IMR-90 (cell line): Measurements from ENCODE around the gene ZBTB24. TPM values are rescaled to one million over a fixed set of nuclear protein-coding genes. Genes with fewer than 3 reads are reported as not detected.
A peak's percentile ranks its signal among the peaks of the same experiment; 100 is the strongest.

Experiments used
- ATAC-seq: fragments of 200-7000 bp; cut with Tn5 transposase; 2 replicates; pipeline ENCODE4 v1.9.1; 2020; ENCODE audit warnings: low read depth, mild to moderate bottlenecking, moderate library complexity
- BruUV-seq: library from RNA; stranded (reverse); fragments of 400-500 nt; replicated peaks from 2 replicates; lab custom pipeline; 2021; lab: Mats Ljungman, UMichigan
- CTCF ChIA-PET: fragments of 300-600 bp; formaldehyde crosslinking; extraction: SDS; loops from one replicate; lab custom pipeline; 2021; ENCODE audit warnings: antibody characterized with exemption; lab: Yijun Ruan, JAX
- POLR2A ChIA-PET: fragments of 300-600 bp; sonication (Branson Sonifier 250); formaldehyde crosslinking; loops from one replicate; lab custom pipeline; 2022; ENCODE audit warnings: antibody characterized with exemption; ENCODE audit not compliant: unreplicated experiment; lab: Charles Lee
- DNase-seq: peaks from one replicate; pipeline ENCODE4 v3.0.0; 2013
- H2AFZ ChIP-seq: replicated peaks from 2 replicates; pipeline ENCODE3; 2013; ENCODE audit warnings: low read length, mild to moderate bottlenecking; ENCODE audit not compliant: poor library complexity
- H2AK5ac ChIP-seq: 2 replicates; pipeline ENCODE4 v1.6.1; 2013; ENCODE audit warnings: low read depth, low read length, inconsistent platforms
- H2AK9ac ChIP-seq: replicated peaks from 2 replicates; pipeline ENCODE3; 2013; ENCODE audit warnings: mild to moderate bottlenecking, low read depth, low read length, moderate library complexity; ENCODE audit not compliant: poor library complexity
- H2BK120ac ChIP-seq: 2 replicates; pipeline ENCODE4 v1.6.1; 2013; ENCODE audit warnings: low read depth, low read length, inconsistent platforms
- H2BK15ac ChIP-seq: 3 replicates; pipeline ENCODE4 v1.6.1; 2013; ENCODE audit warnings: low read depth, low read length, inconsistent platforms
- H2BK20ac ChIP-seq: 2 replicates; pipeline ENCODE4 v1.6.1; 2013; ENCODE audit warnings: low read depth, mild to moderate bottlenecking, inconsistent platforms, low read length, moderate library complexity
- H2BK5ac ChIP-seq: 2 replicates; pipeline ENCODE4 v1.6.1; 2013; ENCODE audit warnings: mild to moderate bottlenecking, low read depth, low read length, inconsistent platforms; ENCODE audit not compliant: poor library complexity, severe bottlenecking
- H3K14ac ChIP-seq: replicated peaks from 2 replicates; pipeline ENCODE4 v1.6.1; 2013; ENCODE audit warnings: low read depth, low read length, inconsistent platforms
- H3K18ac ChIP-seq: 2 replicates; pipeline ENCODE4 v1.6.1; 2013; ENCODE audit warnings: low read depth, low read length, control low read depth
- H3K23ac ChIP-seq: 2 replicates; pipeline ENCODE4 v1.6.1; 2013; ENCODE audit warnings: low read depth, low read length, inconsistent platforms
- H3K27ac ChIP-seq: 2 replicates; pipeline ENCODE4 v1.5.1; 2013; ENCODE audit warnings: mild to moderate bottlenecking, control low read depth, low read length; ENCODE audit not compliant: insufficient read depth
- H3K27me3 ChIP-seq: 2 replicates; pipeline ENCODE4 v1.6.1; 2013; ENCODE audit warnings: low read length; ENCODE audit not compliant: control insufficient read depth, insufficient read depth
- H3K36me3 ChIP-seq: 2 replicates; pipeline ENCODE4 v1.6.1; 2013; ENCODE audit warnings: low read length, mixed read lengths; ENCODE audit not compliant: control insufficient read depth, insufficient read depth
- H3K4ac ChIP-seq: 2 replicates; pipeline ENCODE4 v1.6.1; 2013; ENCODE audit warnings: low read depth, low read length, inconsistent platforms
- H3K4me1 ChIP-seq: 2 replicates; pipeline ENCODE4 v1.6.1; 2013; ENCODE audit warnings: low read length, mixed read lengths; ENCODE audit not compliant: control insufficient read depth, insufficient read depth
- H3K4me2 ChIP-seq: 2 replicates; pipeline ENCODE4 v1.6.1; 2013; ENCODE audit warnings: low read depth, mild to moderate bottlenecking, control low read depth, low read length, moderate library complexity
- H3K4me3 ChIP-seq: 2 replicates; pipeline ENCODE4 v1.5.1; 2013; ENCODE audit warnings: low read depth, mild to moderate bottlenecking, control low read depth, low read length, moderate library complexity; ENCODE audit not compliant: insufficient read depth
- H3K56ac ChIP-seq: 2 replicates; pipeline ENCODE4 v1.6.1; 2013; ENCODE audit warnings: low read length, inconsistent platforms; ENCODE audit not compliant: insufficient read depth; ENCODE audit errors: extremely low read depth
- H3K79me1 ChIP-seq, 2 experiments: 2 replicates each; pipeline ENCODE4 v1.6.1; 2013; ENCODE audit warnings: low read length in 2 of 2, inconsistent platforms in 1 of 2, low read depth in 1 of 2
- H3K9ac ChIP-seq: 2 replicates; pipeline ENCODE4 v1.6.1; 2013; ENCODE audit warnings: low read depth, low read length, control low read depth
- H3K9me1 ChIP-seq: 2 replicates; pipeline ENCODE4 v1.6.1; 2013; ENCODE audit warnings: low read length, inconsistent platforms; ENCODE audit not compliant: insufficient read depth
- H3K9me3 ChIP-seq: 2 replicates; pipeline ENCODE4 v1.6.1; 2013; ENCODE audit warnings: low read length; ENCODE audit not compliant: control insufficient read depth, insufficient read depth
- H4K20me1 ChIP-seq: 2 replicates; pipeline ENCODE4 v1.6.1; 2013; ENCODE audit warnings: low read length, inconsistent platforms; ENCODE audit not compliant: insufficient read depth
- H4K5ac ChIP-seq: 2 replicates; pipeline ENCODE4 v1.6.1; 2013; ENCODE audit warnings: mild to moderate bottlenecking, low read depth, low read length, control low read depth
- H4K8ac ChIP-seq, 2 experiments: 2 replicates each; pipeline ENCODE4 v1.6.1; 2013; ENCODE audit warnings: low read depth in 2 of 2, low read length in 2 of 2, control low read depth in 1 of 2, inconsistent platforms in 1 of 2
- H4K91ac ChIP-seq: 2 replicates; pipeline ENCODE4 v1.6.1; 2013; ENCODE audit warnings: low read depth, low read length, inconsistent platforms; ENCODE audit not compliant: insufficient read depth
- CHD1 ChIP-seq: IDR thresholded peaks from 2 replicates; pipeline ENCODE4 v1.6.1; 2012; ENCODE audit warnings: low read depth, low read length, improper control_type of control experiment
- MXI1 ChIP-seq: IDR thresholded peaks from 2 replicates; pipeline ENCODE4 v1.6.1; 2012; ENCODE audit warnings: low read depth, mild to moderate bottlenecking, low read length, moderate library complexity, borderline replicate concordance
- NFE2L2 ChIP-seq: fragments of 150-350 bp; IDR thresholded peaks from 2 replicates; pipeline ENCODE4 v1.6.1; 2016; ENCODE audit warnings: low read depth, mild to moderate bottlenecking, low read length
- WGBS, 2 experiments: methylation state at CpG; one replicate each; pipeline versions ENCODE4 v1.1.5 to v1.1.7; 2013; ENCODE audit warnings: missing lambda C conversion rate in 2 of 2; ENCODE audit not compliant: insufficient read length in 1 of 2; ENCODE audit errors: extremely low coverage in 2 of 2; 5-methylcytosine and 5-hydroxymethylcytosine counted together
- dilution Hi-C: fragments of 300-500 bp; cut with HindIII; formaldehyde crosslinking; loops from one replicate; pipeline ENCODE4 v1.14.3; 2018; ENCODE audit warnings: low sequenced_read_pairs; ENCODE audit not compliant: unreplicated experiment
- in situ Hi-C: fragments of 300-500 bp; cut with MboI; formaldehyde crosslinking; loops from 3 replicates; pipeline ENCODE4 v1.14.3; 2019; ENCODE audit warnings: low sequenced_read_pairs, inconsistent platforms, mixed read lengths
- intact Hi-C: fragments of 100-400 bp; cut with micrococcal nuclease; formaldehyde crosslinking; loops from 2 replicates; pipeline ENCODE4 v1.10.0; 2022
- polyA plus RNA-seq, 3 experiments: library from polyadenylated mRNA; depleted of rRNA; stranded (reverse); fragments of >200 nt; gene quantifications; 2 replicates each; pipeline ENCODE4 v1.2.3, GENCODE V29; 2012; ENCODE audit warnings: low replicate concordance in 1 of 3
- total RNA-seq: library from RNA; depleted of rRNA; stranded (reverse); fragments of >200 nt; gene quantifications from 2 replicates; pipeline ENCODE4 v1.2.3, GENCODE V29; 2012
- TF ChIP-seq, protein P1 (sequence below): conservative IDR thresholded peaks from 2 replicates; pipeline ENCODE4 v1.5.1; 2012; ENCODE audit warnings: mild to moderate bottlenecking, low read depth, low read length, improper control_type of control experiment

ZBTB24 gene
- total and polyA plus RNA-seq, 2 of the 4 experiments (the other 2 are of a cell fraction) = 2.3 to 7.9 TPM

DNA sequence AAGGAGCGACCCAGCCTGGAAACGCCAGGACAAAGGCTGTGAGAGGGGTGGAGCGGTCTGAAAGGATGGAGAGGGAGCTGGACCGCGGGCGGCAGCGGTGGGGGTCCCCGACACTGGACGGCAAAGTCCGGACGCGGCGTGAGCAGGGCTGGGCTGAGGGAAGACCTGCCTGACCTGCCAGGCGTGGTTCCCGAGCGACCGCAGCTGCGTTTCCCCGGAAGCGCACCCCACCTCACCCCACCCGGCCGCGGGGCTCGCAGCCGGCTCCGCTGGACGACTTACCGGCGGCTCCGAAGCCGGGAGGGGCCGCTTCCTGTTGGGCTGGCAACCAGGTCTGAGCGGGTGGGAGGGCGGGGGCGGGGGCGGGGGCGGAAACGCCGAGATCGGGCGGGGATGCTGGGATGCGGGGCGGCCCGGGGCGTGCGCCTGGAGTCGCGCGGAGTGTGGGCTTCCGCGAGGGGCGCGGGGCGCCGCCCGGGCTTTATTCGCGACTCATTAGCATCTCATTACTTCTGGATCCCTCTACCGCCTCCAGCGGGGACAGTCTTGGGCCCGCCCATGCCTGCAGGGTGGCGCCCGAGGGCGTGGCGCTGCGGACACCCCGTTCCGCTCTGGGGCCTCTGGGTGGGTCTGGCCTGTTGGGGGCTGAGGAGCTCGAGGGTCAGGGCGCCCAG, 27.4 kb downstream of the ZBTB24 start, which contains the start of gene MICAL1:
Gene MICAL1, minus strand, starts transcription at position 336 of the 674 bp plus-strand sequence. CDS start 1,576 bp downstream, outside the sequence.
- TF ChIP-seq, protein P1, sequence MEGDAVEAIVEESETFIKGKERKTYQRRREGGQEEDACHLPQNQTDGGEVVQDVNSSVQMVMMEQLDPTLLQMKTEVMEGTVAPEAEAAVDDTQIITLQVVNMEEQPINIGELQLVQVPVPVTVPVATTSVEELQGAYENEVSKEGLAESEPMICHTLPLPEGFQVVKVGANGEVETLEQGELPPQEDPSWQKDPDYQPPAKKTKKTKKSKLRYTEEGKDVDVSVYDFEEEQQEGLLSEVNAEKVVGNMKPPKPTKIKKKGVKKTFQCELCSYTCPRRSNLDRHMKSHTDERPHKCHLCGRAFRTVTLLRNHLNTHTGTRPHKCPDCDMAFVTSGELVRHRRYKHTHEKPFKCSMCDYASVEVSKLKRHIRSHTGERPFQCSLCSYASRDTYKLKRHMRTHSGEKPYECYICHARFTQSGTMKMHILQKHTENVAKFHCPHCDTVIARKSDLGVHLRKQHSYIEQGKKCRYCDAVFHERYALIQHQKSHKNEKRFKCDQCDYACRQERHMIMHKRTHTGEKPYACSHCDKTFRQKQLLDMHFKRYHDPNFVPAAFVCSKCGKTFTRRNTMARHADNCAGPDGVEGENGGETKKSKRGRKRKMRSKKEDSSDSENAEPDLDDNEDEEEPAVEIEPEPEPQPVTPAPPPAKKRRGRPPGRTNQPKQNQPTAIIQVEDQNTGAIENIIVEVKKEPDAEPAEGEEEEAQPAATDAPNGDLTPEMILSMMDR = peak; percentile 33
- no peak for TF ChIP-seq NFE2L2
- no peak for TF ChIP-seq CHD1
- TF ChIP-seq MXI1 = 0 out of 2 replicates have a peak, but pooled peaks have one; percentile 16
- H3K18ac ChIP-seq = peak within 1 kb of the TSS; percentile 25
- H3K27ac ChIP-seq = peak within 1 kb of the TSS; percentile 87
- peak within 1 kb of the TSS; percentile 85 for H3K56ac ChIP-seq
- H3K9me1 ChIP-seq = peaks cover 18% of the 10 kb centered on the region
- H3K4me1 ChIP-seq = peaks cover 11% of the 10 kb centered on the region
- H4K5ac ChIP-seq = peak within 1 kb of the TSS; percentile 70
- peak within 1 kb of the TSS; percentile 98 for H2AFZ ChIP-seq
- peak within 1 kb of the TSS; percentile 52 for H2BK120ac ChIP-seq
- H3K36me3 ChIP-seq = peaks cover 21% of the 10 kb centered on the region
- WGBS, 2 experiments = 0% methylated on average over 2 of the region's 70 CpGs; no CpG with 5 or more reads in 1 of the 2 experiments
- peak within 1 kb of the TSS; percentile 87 for H3K4me2 ChIP-seq
- H2AK5ac ChIP-seq = peak within 1 kb of the TSS; percentile 88
- H2BK5ac ChIP-seq = peak within 1 kb of the TSS; percentile 79
- H3K9ac ChIP-seq = peak within 1 kb of the TSS; percentile 94
- H3K79me1 ChIP-seq = peaks cover 23 to 65% of the 10 kb centered on the region in 2 experiments
- H4K8ac ChIP-seq = peak within 1 kb of the TSS; percentile 95 to 97
- no peaks in the 10 kb centered on the region for H3K9me3 ChIP-seq
- peak within 1 kb of the TSS; percentile 98 for H3K4me3 ChIP-seq
- dilution Hi-C loops = no loop called here
- no peaks in the 10 kb centered on the region for H3K27me3 ChIP-seq
- DNase-seq = peak; percentile 24
- H2BK20ac ChIP-seq = 0 out of 2 replicates have a peak within 1 kb of the TSS, but pooled peaks have one; percentile 31
- no peaks in the 10 kb centered on the region; the same call in 1 of the 2 replicates for H4K20me1 ChIP-seq
- BruUV-seq = no TSS peak
- peak within 1 kb of the TSS; percentile 99 for H3K14ac ChIP-seq
- POLR2A ChIA-PET = no interaction called here
- peak within 1 kb of the TSS; percentile 96 for H3K4ac ChIP-seq
- H2AK9ac ChIP-seq = peak within 1 kb of the TSS; percentile 99
- H4K91ac ChIP-seq = peak within 1 kb of the TSS; percentile 94
- intact Hi-C loops = no loop called here
- H2BK15ac ChIP-seq = peak within 1 kb of the TSS; percentile 80; the same call in 2 of the 3 replicates
- in situ Hi-C loops = no loop called here
- peak within 1 kb of the TSS; percentile 95 for H3K23ac ChIP-seq
- ATAC-seq = peak; percentile 77
- CTCF ChIA-PET = interaction anchor here (1.0 kb wide), 1 partner anchor 13 kb away, joined by 3 read pairs; no protein-coding TSS in a partner anchor
